Stomach (tissue), 9 donors: ENCODE measurements around the gene ARPC5L. TPM values are rescaled to one million over a fixed set of nuclear protein-coding genes. Genes with fewer than 3 reads are reported as not detected.

Source experiments
- DNase-seq, 2 donors: peaks; one replicate each; pipeline versions ENCODE4 v3.0.0 to v3.0.0-alpha.2; 2013 to 2019
- H3K27ac ChIP-seq, 5 donors: fragments of 200-600 bp in 4 of 5; sonication (generic) in 4 of 5; one replicate each; pipeline ENCODE4 v1.5.1; 2013 to 2019; ENCODE audit warnings: mild to moderate bottlenecking in 1 of 5, moderate library complexity in 1 of 5
- H3K27me3 ChIP-seq, 3 donors: fragments of 200-600 bp; sonication (generic); one replicate each; pipeline ENCODE4 v1.5.1; 2017 to 2019; ENCODE audit warnings: mixed run types in 1 of 3
- H3K36me3 ChIP-seq, 4 donors: fragments of 200-600 bp; sonication (generic); 1 replicate in 3 of 4; 2 replicates in 1 of 4; pipeline ENCODE4 v1.5.1; 2016 to 2019
- H3K4me1 ChIP-seq, 4 donors: fragments of 200-600 bp; sonication (generic); one replicate each; pipeline ENCODE4 v1.5.1; 2016 to 2019
- H3K4me3 ChIP-seq, 4 donors: fragments of 200-600 bp; sonication (generic) in 3 of 4; one replicate each; pipeline ENCODE4 v1.5.1; 2016 to 2019; ENCODE audit warnings: mild to moderate bottlenecking in 1 of 4
- H3K9me3 ChIP-seq, 4 donors: fragments of 200-600 bp; sonication (generic); one replicate each; pipeline ENCODE4 v1.5.1; 2016 to 2019
- EP300 ChIP-seq: sonication (generic); formaldehyde crosslinking; IDR thresholded peaks from one replicate; pipeline ENCODE4 v1.6.1; 2017; ENCODE audit warnings: antibody characterized with exemption
- POLR2A ChIP-seq, 4 donors: fragments of 450-650 bp; IDR thresholded peaks; one replicate each; pipeline ENCODE4 v1.6.1; 2016; ENCODE audit warnings: antibody characterized with exemption in 4 of 4, control low read depth in 2 of 4, mild to moderate bottlenecking in 1 of 4, moderate library complexity in 1 of 4
- POLR2AphosphoS5 ChIP-seq, 3 donors: sonication (generic); formaldehyde crosslinking; IDR thresholded peaks; one replicate each; pipeline ENCODE4 v1.6.1; 2016; ENCODE audit warnings: antibody characterized with exemption in 3 of 3
- WGBS, 5 donors: extraction: QIAGEN DNeasy Blood & Tissue Kit in 3 of 5; methylation state at CpG; one replicate each; pipeline versions ENCODE4 v1.1.5 to v1.1.7; 2013 to 2018; 5-methylcytosine and 5-hydroxymethylcytosine counted together
- intact Hi-C: fragments of 100-400 bp; cut with DNase I; formaldehyde crosslinking; loops from one replicate; pipeline ENCODE4 v1.15.1; 2023; ENCODE audit warnings: low total_unique reads
- polyA plus RNA-seq, 3 donors: library from polyadenylated mRNA; stranded (reverse); fragments of 200-250 nt; gene quantifications; one replicate each; pipeline ENCODE4 v1.2.3, GENCODE V29; 2013
- total RNA-seq, 5 donors: library from RNA; depleted of rRNA; stranded (reverse); fragments of >200 nt; gene quantifications; one replicate each; pipeline versions ENCODE4 v1.1.0 to v1.2.3, GENCODE V29; 2014 to 2016
- TF ChIP-seq, protein P1 (sequence below), 7 experiments: fragments of 450-650 bp in 4 of 7; fragments of 200-600 bp in 3 of 7; sonication (generic) in 3 of 7; IDR thresholded peaks; one replicate each; pipeline ENCODE4 v1.5.1; 2016 to 2019; ENCODE audit warnings: antibody characterized with exemption in 7 of 7, control low read depth in 2 of 7, mild to moderate bottlenecking in 1 of 7
- donor health status: healthy with polysubstance abuse.
- donor health status: Bipolar disorder and iron deficiency.
- donor health status: healthy.

The ARPC5L gene
- total and polyA plus RNA-seq, 8 donors, result 20.4 to 71.0 (median 43.6) TPM; not detected in 1

DNA sequence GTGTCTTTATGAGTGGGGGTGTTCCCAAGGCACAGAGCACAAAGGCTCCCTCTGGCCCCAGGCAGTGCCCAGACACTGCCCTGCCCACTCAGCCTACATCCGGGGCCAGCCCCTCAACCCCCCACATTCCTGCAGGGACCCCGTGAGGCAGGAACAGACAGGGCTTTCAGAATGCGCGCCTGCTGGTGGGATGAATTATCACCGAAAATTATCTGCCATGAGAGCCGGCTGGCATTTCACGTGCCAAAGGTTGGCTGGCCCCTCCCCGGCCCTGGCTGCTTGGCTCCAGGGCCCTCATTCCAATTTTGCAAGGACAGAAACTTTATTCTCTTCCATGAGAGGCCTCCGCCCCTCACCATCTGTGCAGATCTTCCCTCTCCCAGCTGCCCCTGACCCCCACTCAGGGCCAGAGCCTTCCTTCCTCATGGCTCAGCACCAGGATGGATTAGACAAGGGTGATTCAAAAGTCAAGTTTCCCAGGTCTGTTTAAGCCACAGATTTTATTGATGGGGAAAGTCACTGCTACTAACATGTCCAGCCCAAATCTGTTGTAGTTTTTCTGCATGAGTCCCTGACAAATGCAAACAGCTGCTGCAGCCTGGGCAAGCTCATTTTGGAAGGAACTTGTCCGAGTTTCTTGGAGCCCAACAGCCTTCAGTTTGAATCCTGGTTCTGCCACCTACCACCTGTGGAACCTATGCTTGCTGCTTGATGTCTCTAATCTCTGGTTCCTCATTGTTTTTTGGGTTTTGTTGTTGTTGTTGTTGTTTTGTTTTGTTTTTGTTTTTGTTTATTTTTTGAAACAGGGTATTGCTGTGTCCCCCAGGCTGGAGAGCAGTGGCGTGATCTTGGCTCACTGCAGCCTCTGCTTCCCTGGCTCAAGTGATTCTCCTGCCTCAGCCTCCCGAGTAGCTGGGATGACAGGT, 41.0 kb upstream of the ARPC5L start:
- intact Hi-C loops, result no loop called here
- Histone ChIP-seq H3K27ac (no peak overlapping the region), H3K4me1 (no peaks in the 10 kb centered on the region), H3K4me3 (no peak overlapping the region), H3K27me3 (no peaks in the 10 kb centered on the region), H3K36me3 (no peaks in the 10 kb centered on the region), H3K9me3 (no peaks in the 10 kb centered on the region)
- TF ChIP-seq, protein P1, sequence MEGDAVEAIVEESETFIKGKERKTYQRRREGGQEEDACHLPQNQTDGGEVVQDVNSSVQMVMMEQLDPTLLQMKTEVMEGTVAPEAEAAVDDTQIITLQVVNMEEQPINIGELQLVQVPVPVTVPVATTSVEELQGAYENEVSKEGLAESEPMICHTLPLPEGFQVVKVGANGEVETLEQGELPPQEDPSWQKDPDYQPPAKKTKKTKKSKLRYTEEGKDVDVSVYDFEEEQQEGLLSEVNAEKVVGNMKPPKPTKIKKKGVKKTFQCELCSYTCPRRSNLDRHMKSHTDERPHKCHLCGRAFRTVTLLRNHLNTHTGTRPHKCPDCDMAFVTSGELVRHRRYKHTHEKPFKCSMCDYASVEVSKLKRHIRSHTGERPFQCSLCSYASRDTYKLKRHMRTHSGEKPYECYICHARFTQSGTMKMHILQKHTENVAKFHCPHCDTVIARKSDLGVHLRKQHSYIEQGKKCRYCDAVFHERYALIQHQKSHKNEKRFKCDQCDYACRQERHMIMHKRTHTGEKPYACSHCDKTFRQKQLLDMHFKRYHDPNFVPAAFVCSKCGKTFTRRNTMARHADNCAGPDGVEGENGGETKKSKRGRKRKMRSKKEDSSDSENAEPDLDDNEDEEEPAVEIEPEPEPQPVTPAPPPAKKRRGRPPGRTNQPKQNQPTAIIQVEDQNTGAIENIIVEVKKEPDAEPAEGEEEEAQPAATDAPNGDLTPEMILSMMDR (IDR thresholded peaks at IDR 0.05), result no peak
- TF ChIP-seq POLR2AphosphoS5 (IDR thresholded peaks at IDR 0.05) (no peak), POLR2A (IDR thresholded peaks at IDR 0.05) (no peak), EP300 (no peak)
- no peak for DNase-seq
- WGBS, 5 donors, result 58 to 80% (median 69%) methylated on average over 12 of the region's 12 CpGs

- DNase-seq, result no peak
- TF ChIP-seq POLR2A (IDR thresholded peaks at IDR 0.05), result no peak
- TF ChIP-seq POLR2AphosphoS5 (IDR thresholded peaks at IDR 0.05), result no peak
- TF ChIP-seq EP300, result no peak
- TF ChIP-seq, protein P1 (IDR thresholded peaks at IDR 0.05), result no peak
- Histone ChIP-seq H3K4me1 (peaks cover 3 to 16% (median 6%) of the 10 kb centered on the region in 4 donors), H3K27ac (no peak overlapping the region), H3K9me3 (peaks cover 0 to 3% (median 0%) of the 10 kb centered on the region in 4 donors), H3K36me3 (no peaks in the 10 kb centered on the region), H3K4me3 (no peak overlapping the region), H3K27me3 (no peaks in the 10 kb centered on the region)
- intact Hi-C loops, result no loop called here
- whole genome bisulfite sequencing, 5 donors, result 32 to 41% (median 34%) methylated on average over 2 of the region's 2 CpGs
Observed at GRCh38 chr9:124828489-124829333, 33.2 kb upstream of the ARPC5L start.

DNA sequence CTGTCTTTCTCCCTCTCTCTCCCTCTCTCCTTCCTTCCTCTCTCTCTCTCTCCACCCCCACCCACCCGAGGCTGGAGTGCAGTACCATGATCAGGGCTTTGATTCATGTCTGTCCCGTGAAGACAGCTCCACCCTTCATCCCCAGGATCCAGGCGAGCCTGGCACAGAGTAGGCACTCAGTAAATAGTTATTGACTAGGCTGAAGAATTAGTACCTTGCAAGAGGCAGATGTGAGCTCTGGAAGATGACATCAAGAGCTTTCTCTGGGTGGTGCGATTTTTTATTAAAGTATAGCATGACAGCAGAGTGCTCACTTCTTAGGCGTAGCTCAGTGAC, 32.6 kb upstream of the ARPC5L start:
- intact Hi-C loops, result no loop called here
- no peaks in the 10 kb centered on the region for H3K36me3 ChIP-seq
- 38 to 42% (median 39%) methylated on average over 5 of the region's 5 CpGs for WGBS, 5 donors
- peaks cover 3 to 17% (median 8%) of the 10 kb centered on the region in 4 donors for H3K4me1 ChIP-seq
- H3K27me3 ChIP-seq, result no peaks in the 10 kb centered on the region
- no peak overlapping the region for H3K27ac ChIP-seq
- DNase-seq, result no peak
- H3K9me3 ChIP-seq, result peaks cover 0 to 3% (median 0%) of the 10 kb centered on the region in 4 donors
- H3K4me3 ChIP-seq, result no peak overlapping the region
- TF ChIP-seq EP300, result no peak
- TF ChIP-seq POLR2AphosphoS5 (IDR thresholded peaks at IDR 0.05), result no peak
- TF ChIP-seq, protein P1 (IDR thresholded peaks at IDR 0.05), result no peak
- TF ChIP-seq POLR2A (IDR thresholded peaks at IDR 0.05), result no peak

DNA sequence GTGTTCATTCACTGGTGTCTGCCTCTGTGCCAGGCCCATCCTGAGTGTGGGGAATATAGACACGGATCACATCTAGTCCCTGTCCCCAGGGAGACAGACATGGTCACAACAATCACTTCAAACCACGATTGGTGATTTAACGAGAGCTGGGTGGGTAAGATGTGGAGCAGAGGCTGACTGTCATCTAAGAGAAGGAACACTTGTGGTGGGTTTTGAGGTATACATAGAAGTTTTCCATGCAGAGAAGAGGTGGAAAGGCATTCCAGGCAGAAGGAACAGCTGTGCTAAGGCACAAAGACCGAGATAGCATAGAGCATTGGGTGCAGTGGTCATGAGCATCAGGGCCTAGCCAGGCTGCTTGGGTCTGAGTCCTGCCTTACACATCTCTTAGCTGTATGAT, 31.3 kb upstream of the ARPC5L start:
- no peak overlapping the region for H3K4me3 ChIP-seq
- no peak for DNase-seq
- WGBS, 5 donors, result 63 to 72% (median 69%) methylated on average over 4 of the region's 4 CpGs
- H3K9me3 ChIP-seq, result peaks cover 0 to 3% (median 0%) of the 10 kb centered on the region in 4 donors
- H3K27me3 ChIP-seq, result no peaks in the 10 kb centered on the region
- no peak for TF ChIP-seq EP300
- no peak for TF ChIP-seq POLR2AphosphoS5 (IDR thresholded peaks at IDR 0.05)
- no peak for TF ChIP-seq POLR2A (IDR thresholded peaks at IDR 0.05)
- TF ChIP-seq, protein P1 (IDR thresholded peaks at IDR 0.05), result no peak
- intact Hi-C loops, result no loop called here
- H3K4me1 ChIP-seq, result peaks cover 12 to 30% (median 21%) of the 10 kb centered on the region in 4 donors
- no peaks in the 10 kb centered on the region for H3K36me3 ChIP-seq
- no peak overlapping the region for H3K27ac ChIP-seq
